Sigmoid colon (tissue), 4 donors: Measurements from ENCODE around the gene GGA3.

Experiments used
- POLR2AphosphoS5 ChIP-seq, 4 donors: sonication (generic); formaldehyde crosslinking; IDR thresholded peaks; one replicate each; pipeline ENCODE4 v1.6.1; 2017; ENCODE audit warnings: antibody characterized with exemption in 4 of 4
- TF ChIP-seq, protein P1 (sequence below), 4 experiments: fragments of 450-650 bp in 3 of 4; fragments of 200-600 bp in 1 of 4; IDR thresholded peaks; one replicate each; pipeline ENCODE4 v1.5.1; 2016 to 2019; ENCODE audit warnings: antibody characterized with exemption in 4 of 4, mild to moderate bottlenecking in 3 of 4, moderate library complexity in 2 of 4

- TF ChIP-seq, protein P1, sequence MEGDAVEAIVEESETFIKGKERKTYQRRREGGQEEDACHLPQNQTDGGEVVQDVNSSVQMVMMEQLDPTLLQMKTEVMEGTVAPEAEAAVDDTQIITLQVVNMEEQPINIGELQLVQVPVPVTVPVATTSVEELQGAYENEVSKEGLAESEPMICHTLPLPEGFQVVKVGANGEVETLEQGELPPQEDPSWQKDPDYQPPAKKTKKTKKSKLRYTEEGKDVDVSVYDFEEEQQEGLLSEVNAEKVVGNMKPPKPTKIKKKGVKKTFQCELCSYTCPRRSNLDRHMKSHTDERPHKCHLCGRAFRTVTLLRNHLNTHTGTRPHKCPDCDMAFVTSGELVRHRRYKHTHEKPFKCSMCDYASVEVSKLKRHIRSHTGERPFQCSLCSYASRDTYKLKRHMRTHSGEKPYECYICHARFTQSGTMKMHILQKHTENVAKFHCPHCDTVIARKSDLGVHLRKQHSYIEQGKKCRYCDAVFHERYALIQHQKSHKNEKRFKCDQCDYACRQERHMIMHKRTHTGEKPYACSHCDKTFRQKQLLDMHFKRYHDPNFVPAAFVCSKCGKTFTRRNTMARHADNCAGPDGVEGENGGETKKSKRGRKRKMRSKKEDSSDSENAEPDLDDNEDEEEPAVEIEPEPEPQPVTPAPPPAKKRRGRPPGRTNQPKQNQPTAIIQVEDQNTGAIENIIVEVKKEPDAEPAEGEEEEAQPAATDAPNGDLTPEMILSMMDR (IDR thresholded peaks at IDR 0.05) = no peak
- no peak for TF ChIP-seq POLR2AphosphoS5 (IDR thresholded peaks at IDR 0.05)
These were observed 38.9 kb upstream of the GGA3 start for GRCh38 chr17:75300280-75300679.
